Measurements from ENCODE around the gene OPCML.

Gene OPCML

GRCh38 chr11:132993991-132994502 is 538.3 kb downstream of the OPCML start:
- DNase-seq (ENCODE audit: low read depth in 2 of 2, low spot score in 1 of 2) = no peak

GRCh38 chr11:132992838-132993631 is 539.3 kb downstream of the OPCML start:
- no peak for DNase-seq (ENCODE audit: low read depth in 2 of 2, low spot score in 1 of 2)

- DNase-seq (ENCODE audit: low read depth in 2 of 2, low spot score in 1 of 2) = no peak
These were observed 543.9 kb downstream of the OPCML start for GRCh38 chr11:132988411-132988810.

GRCh38 chr11:132987936-132988335 is 544.4 kb downstream of the OPCML start:
- DNase-seq (ENCODE audit: low read depth in 2 of 2, low spot score in 1 of 2) = no peak

- DNase-seq (ENCODE audit: low read depth in 2 of 2, low spot score in 1 of 2) = no peak
These were observed 548.7 kb downstream of the OPCML start for GRCh38 chr11:132983641-132983978.

- DNase-seq (ENCODE audit: low read depth in 2 of 2, low spot score in 1 of 2) = no peak
These were observed 549.3 kb downstream of the OPCML start for GRCh38 chr11:132982772-132983640.

- no peak for DNase-seq (ENCODE audit: low read depth in 2 of 2, low spot score in 1 of 2)
These were observed 551.0 kb downstream of the OPCML start for GRCh38 chr11:132981131-132981956.

- no peak for DNase-seq (ENCODE audit: low read depth in 2 of 2, low spot score in 1 of 2)
These were observed 551.6 kb downstream of the OPCML start for GRCh38 chr11:132980670-132981069.

- DNase-seq (ENCODE audit: low read depth in 2 of 2, low spot score in 1 of 2) = no peak
These were observed 554.6 kb downstream of the OPCML start for GRCh38 chr11:132977746-132978145.

GRCh38 chr11:132977241-132977640 is 555.1 kb downstream of the OPCML start:
- DNase-seq (ENCODE audit: low read depth in 2 of 2, low spot score in 1 of 2) = no peak

- no peak for DNase-seq (ENCODE audit: low read depth in 2 of 2, low spot score in 1 of 2)
These were observed 556.2 kb downstream of the OPCML start for GRCh38 chr11:132976115-132976514.

- DNase-seq (ENCODE audit: low read depth in 2 of 2, low spot score in 1 of 2) = no peak
These were observed 558.6 kb downstream of the OPCML start for GRCh38 chr11:132973686-132974085.

GRCh38 chr11:132972565-132972964 is 559.7 kb downstream of the OPCML start:
- DNase-seq (ENCODE audit: low read depth in 2 of 2, low spot score in 1 of 2) = no peak

- DNase-seq (ENCODE audit: low read depth in 2 of 2, low spot score in 1 of 2) = no peak
These were observed 561.0 kb downstream of the OPCML start for GRCh38 chr11:132971351-132971750.

GRCh38 chr11:132969892-132970291 is 562.4 kb downstream of the OPCML start:
- no peak for DNase-seq (ENCODE audit: low read depth in 2 of 2, low spot score in 1 of 2)

- DNase-seq (ENCODE audit: low read depth in 2 of 2, low spot score in 1 of 2) = no peak
These were observed 570.3 kb downstream of the OPCML start for GRCh38 chr11:132962041-132962440.

GRCh38 chr11:132961453-132961852 is 570.8 kb downstream of the OPCML start:
- DNase-seq (ENCODE audit: low read depth in 2 of 2, low spot score in 1 of 2) = no peak

GRCh38 chr11:132960273-132961078 is 571.8 kb downstream of the OPCML start:
- no peak for DNase-seq (ENCODE audit: low read depth in 2 of 2, low spot score in 1 of 2)

- DNase-seq (ENCODE audit: low read depth in 2 of 2, low spot score in 1 of 2) = no peak
These were observed 572.6 kb downstream of the OPCML start for GRCh38 chr11:132959693-132960092.

- DNase-seq (ENCODE audit: low read depth in 2 of 2, low spot score in 1 of 2) = no peak
These were observed 574.4 kb downstream of the OPCML start for GRCh38 chr11:132957881-132958280.

All from stimulated activated CD8-positive, alpha-beta memory T cell treated with anti-CD3 and anti-CD28 coated beads, Interleukin-4, amount 100 ng/mL, for 1 hour (primary cell).